MM.1S (cell line): ENCODE data around the gene ADAMTS15.

Experiments
- CTCF ChIP-seq: fragments of 300-600 bp; sonication (generic); IDR thresholded peaks from 2 replicates; pipeline ENCODE4 v1.5.1; 2016; ENCODE audit warnings: antibody characterized with exemption, low read length, mixed read lengths
- EZH2 ChIP-seq: fragments of 300-600 bp; sonication (generic); optimal IDR thresholded peaks from 2 replicates; pipeline ENCODE3; 2017; ENCODE audit warnings: low read depth, mild to moderate bottlenecking, antibody characterized with exemption, low read length, mixed read lengths

GRCh38 chr11:130477586-130478203 is 29.2 kb downstream of the ADAMTS15 start:
- TF ChIP-seq EZH2 (no peak), CTCF (no peak)
